DMS114 treated with DMSO at 0.1 percent for 48 hours (cell line): ENCODE data around the gene RTTN.
"Not testable (repeated sequence)": the region's sequence is repeated elsewhere in the genome, so short reads cannot be mapped to it uniquely, and the experiment has no call there.

Experiments used
- DNase-seq: peaks from one replicate; lab custom pipeline; 2025; ENCODE audit not compliant: unreplicated experiment; lab: John Stamatoyannopoulos, UW

Gene RTTN

DNA sequence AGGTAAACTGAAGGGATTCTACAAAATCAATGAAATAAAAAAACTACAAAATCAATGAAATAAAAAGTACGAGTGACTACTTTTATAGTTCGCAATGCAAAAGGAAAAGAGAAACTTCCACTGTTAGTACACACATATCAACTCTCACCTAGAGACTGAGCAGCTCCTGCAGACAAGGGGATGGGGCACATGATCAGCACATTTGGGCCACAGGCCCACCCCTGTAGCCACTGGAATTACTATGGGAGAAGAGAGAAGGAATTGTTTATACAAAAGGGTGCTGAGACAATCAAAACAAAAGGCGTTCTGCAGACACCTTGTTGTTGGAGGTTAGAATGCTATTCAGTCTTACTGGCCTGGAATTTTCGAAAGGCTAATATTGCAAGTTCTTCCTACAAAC is 223.1 kb downstream of the RTTN start:
- no peak for DNase-seq

- DNase-seq: no peak
Measured at GRCh38 chr18:69981948-69982347, 223.5 kb downstream of the RTTN start.

DNA sequence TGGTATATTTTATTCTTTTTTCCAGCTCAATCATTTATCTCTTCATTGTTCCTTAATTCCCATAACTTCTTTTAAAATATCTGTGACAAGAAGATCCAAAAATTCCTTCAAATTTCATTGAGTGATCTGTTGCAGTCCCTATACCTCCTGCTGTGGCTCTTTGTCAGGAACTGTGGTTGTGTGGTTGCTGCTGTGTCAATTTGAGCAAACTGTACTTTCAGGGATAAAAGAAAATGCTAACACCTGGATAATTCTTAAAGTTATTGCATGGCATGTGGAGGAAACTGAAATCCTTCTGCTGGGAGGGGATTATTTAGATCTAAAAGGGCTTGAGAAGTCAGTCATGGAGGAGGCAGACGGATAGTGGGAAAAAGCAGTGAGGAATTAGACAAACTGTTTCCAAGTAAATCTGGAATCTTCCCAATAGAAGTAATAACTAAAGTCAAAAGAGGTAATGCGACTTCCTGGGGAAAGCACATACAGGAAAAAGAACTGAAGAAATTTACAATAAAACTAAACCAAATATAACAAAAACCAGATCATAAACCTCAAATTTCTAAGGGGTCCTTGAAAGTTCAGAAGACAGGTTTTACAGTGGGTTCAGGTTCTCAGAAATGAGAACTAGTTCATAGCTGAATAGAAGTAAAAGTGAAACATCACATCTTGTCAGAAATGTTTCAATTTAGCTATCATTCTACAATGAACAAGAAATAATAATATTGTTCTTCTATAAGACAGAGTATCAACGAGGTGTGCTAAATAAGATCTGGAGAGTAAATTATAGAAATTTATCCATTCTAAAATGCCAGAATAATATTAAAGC is 224.3 kb downstream of the RTTN start:
- no peak for DNase-seq

DNA sequence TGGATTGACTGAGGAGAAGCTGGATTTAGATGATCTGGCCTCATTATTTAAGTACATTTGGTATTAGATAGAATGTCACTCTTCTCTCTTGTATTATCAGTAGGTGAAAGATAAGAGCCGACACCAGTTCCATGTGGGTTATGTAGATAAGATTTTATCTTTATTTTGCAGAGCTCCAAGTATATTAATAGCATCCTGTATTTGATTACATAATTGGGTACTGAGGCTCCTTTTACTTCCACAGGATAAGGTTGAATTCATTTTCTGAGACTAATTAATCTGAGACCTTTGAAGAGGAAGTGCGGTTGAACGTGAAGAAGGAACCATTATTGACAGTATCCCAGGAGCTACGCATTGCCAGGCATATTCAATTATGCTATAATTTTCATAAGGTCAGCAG is 225.0 kb downstream of the RTTN start:
- DNase-seq: no peak

DNA sequence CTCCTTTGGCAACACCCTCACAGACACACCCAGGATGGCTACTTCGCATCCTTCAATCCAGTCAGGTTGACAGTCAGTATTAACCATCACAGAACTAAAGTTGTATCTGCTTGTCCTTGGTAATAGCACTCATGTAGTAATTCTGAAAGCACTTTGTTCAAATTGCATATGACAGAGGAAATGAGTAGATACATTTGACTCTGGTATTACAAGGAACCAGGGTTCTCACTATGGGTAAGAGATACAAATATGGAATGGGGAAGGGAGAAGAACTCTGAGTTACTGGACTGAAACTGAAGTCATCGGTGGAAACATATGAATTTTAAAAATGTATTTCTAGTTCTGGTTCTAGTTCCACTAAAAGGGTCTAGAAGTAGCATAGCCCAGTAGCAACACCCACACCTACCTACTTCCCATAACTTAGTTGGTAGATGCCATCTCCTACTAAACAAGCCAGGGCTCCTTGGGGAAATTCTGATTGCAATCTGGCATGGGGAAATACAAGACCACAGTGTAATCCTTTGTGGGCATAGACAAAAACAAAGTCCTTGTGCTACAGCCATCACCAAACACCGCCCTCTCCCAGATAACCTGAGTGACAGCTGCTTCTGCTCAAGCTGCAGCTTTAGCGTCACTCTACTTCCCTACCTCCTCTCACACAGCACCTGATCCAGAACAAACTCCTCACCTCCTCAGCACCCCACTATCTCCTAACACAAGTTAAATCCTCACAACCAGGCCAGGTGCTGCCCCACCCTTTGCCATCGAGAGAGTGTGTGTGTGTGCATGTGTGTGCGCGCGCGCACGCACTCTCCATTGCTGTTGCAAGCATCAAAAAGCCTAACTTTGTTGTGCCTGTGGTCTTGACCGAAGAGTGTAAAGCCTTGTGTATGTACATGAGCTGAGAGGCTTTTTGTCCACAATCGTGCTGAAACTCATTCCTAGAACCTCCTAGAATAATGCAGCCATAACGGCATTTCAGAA is 226.5 kb downstream of the RTTN start:
- no peak for DNase-seq

GRCh38 chr18:69975294-69975693 is 230.2 kb downstream of the RTTN start:
- not testable (repeated sequence) for DNase-seq

- no peak for DNase-seq
Measured at GRCh38 chr18:69974365-69974764, 231.1 kb downstream of the RTTN start.

- DNase-seq: no peak
Measured at GRCh38 chr18:69969491-69969890, 236.0 kb downstream of the RTTN start.

- DNase-seq: no peak
Measured at GRCh38 chr18:69968039-69968438, 237.4 kb downstream of the RTTN start.

GRCh38 chr18:69963196-69963595 is 242.3 kb downstream of the RTTN start:
- DNase-seq: no peak

- no peak for DNase-seq
Measured at GRCh38 chr18:69961718-69962117, 243.8 kb downstream of the RTTN start.

DNA sequence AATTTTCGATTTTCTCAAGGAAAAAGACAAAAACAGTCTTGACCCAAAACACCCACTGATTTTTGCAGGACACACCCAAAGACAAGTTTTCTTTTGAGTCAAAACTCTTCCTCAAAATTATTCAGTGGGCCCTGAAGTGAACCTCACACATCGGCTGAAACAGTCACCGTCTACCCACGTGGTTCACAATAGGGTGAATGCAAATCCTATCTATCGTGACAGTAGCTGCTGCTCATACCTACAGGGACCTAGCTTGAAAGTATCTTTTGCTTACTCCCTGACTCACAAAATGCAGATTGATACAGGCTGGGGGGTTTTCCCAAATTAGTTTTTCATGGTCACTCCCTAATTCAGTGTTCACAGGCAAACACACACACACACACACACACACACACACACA is 247.1 kb downstream of the RTTN start:
- DNase-seq: no peak

GRCh38 chr18:69957747-69958146 is 247.7 kb downstream of the RTTN start:
- no peak for DNase-seq

DNA sequence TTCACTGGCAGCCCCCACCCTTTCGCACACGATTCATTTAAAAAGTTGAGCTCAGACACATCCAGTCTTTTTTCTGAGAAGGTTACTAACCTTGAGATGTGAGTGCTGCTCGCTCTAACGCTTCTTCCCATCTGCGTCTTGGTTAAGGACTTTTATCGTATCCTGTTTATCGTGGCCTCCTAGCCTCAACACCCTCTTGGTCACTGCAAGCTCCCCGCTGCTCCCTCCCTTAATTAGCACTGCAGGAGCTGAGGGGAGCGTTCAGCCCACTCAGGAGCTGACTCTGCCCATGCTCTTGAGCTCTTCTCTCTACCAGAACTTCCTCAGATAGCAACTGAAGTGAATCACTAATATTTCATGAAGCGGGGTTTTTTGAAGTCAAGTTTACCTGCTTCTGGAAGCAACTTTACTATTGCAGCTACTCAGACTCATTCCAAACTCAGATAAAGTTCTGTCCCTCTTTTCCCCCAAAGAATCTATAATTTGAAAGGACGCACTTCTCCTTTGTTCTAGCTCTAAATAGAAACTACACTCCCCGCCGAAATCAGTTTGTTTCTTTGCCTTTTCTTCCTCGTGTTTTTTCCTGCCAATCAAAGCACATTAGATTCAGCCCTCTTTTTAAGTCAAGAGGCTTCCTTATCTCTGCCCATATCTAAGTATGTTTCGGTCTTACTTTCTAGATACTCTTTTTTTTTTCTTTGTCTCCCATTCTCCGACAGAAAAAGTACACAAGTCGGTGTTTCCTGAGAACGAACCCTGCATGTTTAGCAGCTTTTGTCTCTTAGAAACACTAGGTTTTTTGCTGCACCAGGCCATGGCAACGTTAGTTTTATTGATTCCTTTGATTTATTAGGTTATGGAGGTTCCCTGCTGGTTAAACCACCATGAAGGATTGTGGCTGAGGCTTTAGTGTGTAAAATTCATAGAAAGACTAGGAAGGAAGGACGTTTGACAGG is 248.5 kb downstream of the RTTN start:
- DNase-seq: no peak

GRCh38 chr18:69956057-69956456 is 249.4 kb downstream of the RTTN start:
- no peak for DNase-seq

DNA sequence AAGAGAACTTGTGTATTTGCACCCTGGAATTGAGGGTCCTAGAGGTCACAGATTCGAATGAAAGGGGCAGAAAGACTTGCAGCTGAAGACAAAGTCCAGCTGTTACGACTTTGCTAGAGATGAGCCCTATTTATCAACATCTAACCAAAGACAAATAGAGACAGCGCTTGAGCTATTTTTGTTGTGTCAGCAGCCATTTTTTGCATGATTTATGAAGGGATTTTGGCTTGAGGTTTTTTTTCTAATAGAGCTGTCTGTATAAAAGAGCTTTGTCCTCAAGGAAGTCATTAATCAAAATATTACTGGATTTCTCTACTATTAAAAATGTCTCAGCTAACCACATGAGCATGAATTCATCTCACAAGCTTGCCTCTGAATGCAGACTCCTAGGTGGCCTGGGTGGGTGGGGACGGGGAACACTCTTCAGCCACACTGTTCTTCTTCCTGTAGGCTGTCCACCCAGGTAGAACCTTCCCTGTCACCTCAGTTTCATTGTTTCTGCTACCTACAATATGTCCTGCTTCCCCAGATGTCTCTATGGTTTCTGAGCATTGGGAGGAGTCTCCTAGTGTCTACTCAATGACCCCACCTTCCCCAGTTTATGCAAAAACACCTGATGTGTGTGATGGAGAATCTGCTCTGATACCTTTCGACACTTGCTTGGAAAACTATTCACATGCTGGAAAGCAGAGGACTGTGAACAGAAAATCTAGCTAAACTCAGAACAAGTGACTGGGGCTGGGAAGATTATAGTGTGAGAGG is 250.6 kb downstream of the RTTN start:
- no peak for DNase-seq

DNA sequence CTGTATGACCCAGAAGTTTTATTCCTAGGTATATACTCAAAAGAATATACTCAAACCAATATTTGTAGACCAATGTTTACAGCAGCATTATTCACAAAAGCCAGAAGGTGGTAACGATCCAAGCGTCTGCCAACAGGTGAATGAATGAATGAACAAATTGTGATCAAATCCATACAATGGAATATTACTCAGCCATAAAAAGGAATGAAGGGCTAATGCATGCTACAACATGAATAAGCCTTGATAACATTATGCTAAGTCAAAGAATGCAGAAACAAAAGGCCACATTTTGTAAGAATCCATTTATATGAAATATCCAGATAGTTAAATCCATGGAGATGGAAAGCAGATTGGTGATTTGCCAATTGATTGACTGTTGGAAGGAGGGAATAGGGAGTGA is 252.3 kb downstream of the RTTN start:
- no peak for DNase-seq
